ENCODE measurements around the gene CHL1. TPM values are rescaled to one million over a fixed set of nuclear protein-coding genes. Genes with fewer than 3 reads are reported as not detected.

CHL1 gene
- total and polyA plus RNA-seq, 8 donors, result 0.62 to 25.3 (median 10.5) TPM

- H3K27ac ChIP-seq, result no peak overlapping the region
- TF ChIP-seq POLR2A (IDR thresholded peaks at IDR 0.05) (no peak), EP300 (IDR thresholded peaks at IDR 0.05) (no peak)
- no peaks in the 10 kb centered on the region for H3K9me3 ChIP-seq
- WGBS, 5 donors, result 46 to 71% (median 66%) methylated on average over 3 to 6 of the region's 6 CpGs
- H3K36me3 ChIP-seq, result no peaks in the 10 kb centered on the region
- intact Hi-C loops (cut with DNase I; ENCODE audit: low total_unique reads), result no loop called here
- peaks cover 0 to 8% (median 0%) of the 10 kb centered on the region in 3 donors for H3K27me3 ChIP-seq
- no peak overlapping the region for H3K4me3 ChIP-seq
- no peak for DNase-seq
- no peaks in the 10 kb centered on the region for H3K4me1 ChIP-seq
Measured at GRCh38 chr3:373193-373779, 176.7 kb downstream of the CHL1 start.

- H3K4me1 ChIP-seq, result no peaks in the 10 kb centered on the region
Measured at GRCh38 chr3:374459-374858, 177.9 kb downstream of the CHL1 start.

GRCh38 chr3:377158-377561 is 180.6 kb downstream of the CHL1 start:
- peaks cover 0 to 8% (median 0%) of the 10 kb centered on the region in 3 donors for H3K27me3 ChIP-seq
- 6 to 18% (median 14%) methylated on average over 3 of the region's 3 CpGs for WGBS, 5 donors
- intact Hi-C loops (cut with DNase I; ENCODE audit: low total_unique reads), result no loop called here
- no peaks in the 10 kb centered on the region for H3K4me1 ChIP-seq
- DNase-seq, result peak in 1 of 2 donors; percentile 44
- no peak overlapping the region for H3K27ac ChIP-seq
- H3K4me3 ChIP-seq, result no peak overlapping the region
- TF ChIP-seq CTCF (IDR thresholded peaks at IDR 0.05) (peak in 4 of 7 experiments; percentile 8 to 31 (median 18)), POLR2A (IDR thresholded peaks at IDR 0.05) (no peak)
- no peaks in the 10 kb centered on the region for H3K36me3 ChIP-seq
- H3K9me3 ChIP-seq, result no peaks in the 10 kb centered on the region

More at GRCh38 chr3:374459-374858, 177.9 kb downstream of the CHL1 start:
- no peak overlapping the region for H3K4me3 ChIP-seq
- H3K9me3 ChIP-seq, result no peaks in the 10 kb centered on the region
- WGBS, 5 donors, result 34 to 79% (median 68%) methylated on average over 1 of the region's 1 CpG
- no peaks in the 10 kb centered on the region for H3K36me3 ChIP-seq
- H3K27ac ChIP-seq, result no peak overlapping the region
- DNase-seq, result no peak
- intact Hi-C loops (cut with DNase I; ENCODE audit: low total_unique reads), result no loop called here
- peaks cover 0 to 8% (median 0%) of the 10 kb centered on the region in 3 donors for H3K27me3 ChIP-seq
- TF ChIP-seq POLR2A (IDR thresholded peaks at IDR 0.05) (no peak), EP300 (IDR thresholded peaks at IDR 0.05) (no peak), POLR2AphosphoS5 (IDR thresholded peaks at IDR 0.05) (no peak), CTCF (IDR thresholded peaks at IDR 0.05) (no peak)

GRCh38 chr3:380801-381200 is 184.2 kb downstream of the CHL1 start:
- TF ChIP-seq CTCF (IDR thresholded peaks at IDR 0.05) (no peak), EP300 (IDR thresholded peaks at IDR 0.05) (no peak), POLR2A (IDR thresholded peaks at IDR 0.05) (no peak), POLR2AphosphoS5 (IDR thresholded peaks at IDR 0.05) (no peak)
- no peak for DNase-seq
- H3K36me3 ChIP-seq, result no peaks in the 10 kb centered on the region
- H3K9me3 ChIP-seq, result no peaks in the 10 kb centered on the region
- H3K4me3 ChIP-seq, result no peak overlapping the region
- no peaks in the 10 kb centered on the region for H3K27me3 ChIP-seq
- no peak overlapping the region for H3K27ac ChIP-seq
- H3K4me1 ChIP-seq, result no peaks in the 10 kb centered on the region
- intact Hi-C loops (cut with DNase I; ENCODE audit: low total_unique reads), result no loop called here

GRCh38 chr3:385151-385550 is 188.6 kb downstream of the CHL1 start:
- Histone ChIP-seq H3K4me1 (no peaks in the 10 kb centered on the region), H3K36me3 (no peaks in the 10 kb centered on the region), H3K27ac (no peak overlapping the region), H3K27me3 (no peaks in the 10 kb centered on the region), H3K9me3 (no peaks in the 10 kb centered on the region), H3K4me3 (no peak overlapping the region)
- intact Hi-C loops (cut with DNase I; ENCODE audit: low total_unique reads), result no loop called here
- no peak for DNase-seq
- no peak for TF ChIP-seq EP300 (IDR thresholded peaks at IDR 0.05)
- no peak for TF ChIP-seq POLR2A (IDR thresholded peaks at IDR 0.05)
- TF ChIP-seq POLR2AphosphoS5 (IDR thresholded peaks at IDR 0.05), result no peak
- TF ChIP-seq CTCF (IDR thresholded peaks at IDR 0.05), result no peak

All from stomach (tissue), 9 donors.